H9 (cell line): Measurements from ENCODE around the gene PTAR1. TPM values are rescaled to one million over a fixed set of nuclear protein-coding genes. Genes with fewer than 3 reads are reported as not detected.

ENCODE experiments used
- DNase-seq: peaks from one replicate; pipeline ENCODE4 v3.0.0-alpha.2; 2017
- H2AFZ ChIP-seq: one replicate; pipeline ENCODE4 v1.6.1; 2013; ENCODE audit warnings: mild to moderate bottlenecking, low read length, control low read depth, moderate library complexity
- H2AK5ac ChIP-seq: 2 replicates; pipeline ENCODE4 v1.6.1; 2013; ENCODE audit warnings: low read length, control low read depth, mixed read lengths; ENCODE audit not compliant: insufficient read length
- H2BK120ac ChIP-seq: one replicate; pipeline ENCODE4 v1.6.1; 2013; ENCODE audit warnings: low read depth, mild to moderate bottlenecking, low read length, control low read depth, inconsistent platforms; ENCODE audit not compliant: poor library complexity, severe bottlenecking
- H2BK12ac ChIP-seq: 2 replicates; pipeline ENCODE4 v1.6.1; 2013; ENCODE audit warnings: low read length, control low read depth, mixed read lengths, low read depth; ENCODE audit not compliant: insufficient read length
- H2BK15ac ChIP-seq: 2 replicates; pipeline ENCODE4 v1.6.1; 2013; ENCODE audit warnings: low read depth, low read length, control low read depth
- H2BK20ac ChIP-seq: one replicate; pipeline ENCODE4 v1.6.1; 2013; ENCODE audit warnings: low read depth, mild to moderate bottlenecking, low read length, control low read depth, inconsistent platforms; ENCODE audit not compliant: poor library complexity, severe bottlenecking
- H2BK5ac ChIP-seq: 2 replicates; pipeline ENCODE4 v1.6.1; 2013; ENCODE audit warnings: low read length, control low read depth, mixed read lengths; ENCODE audit not compliant: insufficient read length
- H3K14ac ChIP-seq: 2 replicates; pipeline ENCODE4 v1.6.1; 2013; ENCODE audit warnings: low read length, control low read depth; ENCODE audit not compliant: insufficient read depth
- H3K18ac ChIP-seq: 2 replicates; pipeline ENCODE4 v1.6.1; 2013; ENCODE audit warnings: low read depth, mild to moderate bottlenecking, mixed read lengths, low read length, control low read depth; ENCODE audit not compliant: insufficient read length
- H3K23ac ChIP-seq: 2 replicates; pipeline ENCODE4 v1.6.1; 2013; ENCODE audit warnings: low read length, control low read depth, mixed read lengths, low read depth; ENCODE audit not compliant: insufficient read length
- H3K23me2 ChIP-seq: 2 replicates; pipeline ENCODE4 v1.6.1; 2013; ENCODE audit warnings: low read depth, mild to moderate bottlenecking, mixed read lengths, low read length, control low read depth; ENCODE audit not compliant: insufficient read length, poor library complexity, severe bottlenecking
- H3K27ac ChIP-seq: 2 replicates; pipeline ENCODE4 v1.5.1; 2013; ENCODE audit warnings: low read length, control low read depth, mixed read lengths, low read depth; ENCODE audit not compliant: insufficient read length
- H3K27me3 ChIP-seq: 2 replicates; pipeline ENCODE4 v1.6.1; 2013; ENCODE audit warnings: low read length, control low read depth, inconsistent platforms; ENCODE audit not compliant: insufficient read depth
- H3K4ac ChIP-seq: 2 replicates; pipeline ENCODE4 v1.6.1; 2013; ENCODE audit warnings: low read depth, mild to moderate bottlenecking, control low read depth, inconsistent platforms, low read length, moderate library complexity
- H3K4me1 ChIP-seq: 2 replicates; pipeline ENCODE4 v1.6.1; 2013; ENCODE audit warnings: low read length, control low read depth, inconsistent platforms; ENCODE audit not compliant: insufficient read depth
- H3K4me2 ChIP-seq: 2 replicates; pipeline ENCODE4 v1.6.1; 2013; ENCODE audit warnings: low read length, control low read depth, mixed read lengths; ENCODE audit not compliant: insufficient read length, insufficient read depth
- H3K56ac ChIP-seq: 2 replicates; pipeline ENCODE4 v1.6.1; 2013; ENCODE audit warnings: low read depth, mild to moderate bottlenecking, mixed read lengths, low read length, control low read depth; ENCODE audit not compliant: insufficient read length
- H3K79me1 ChIP-seq: 2 replicates; pipeline ENCODE4 v1.6.1; 2013; ENCODE audit warnings: low read depth, mild to moderate bottlenecking, moderate library complexity, low read length, control low read depth, inconsistent platforms; ENCODE audit not compliant: insufficient read depth, poor library complexity, severe bottlenecking
- H3K79me2 ChIP-seq: 2 replicates; pipeline ENCODE4 v1.6.1; 2013; ENCODE audit warnings: low read length, control low read depth, inconsistent platforms; ENCODE audit not compliant: insufficient read depth
- H3K9ac ChIP-seq: 2 replicates; pipeline ENCODE4 v1.6.1; 2013; ENCODE audit warnings: low read length, control low read depth, mixed read lengths; ENCODE audit not compliant: insufficient read length; ENCODE audit errors: extremely low read depth
- H3K9me3 ChIP-seq: one replicate; pipeline ENCODE4 v1.6.1; 2013; ENCODE audit warnings: low read depth, low read length, inconsistent platforms; ENCODE audit not compliant: control insufficient read depth
- H3T11ph ChIP-seq: one replicate; pipeline ENCODE4 v1.6.1; 2013; ENCODE audit warnings: mild to moderate bottlenecking, low read length, control low read depth, inconsistent platforms
- H4K20me1 ChIP-seq: one replicate; pipeline ENCODE4 v1.6.1; 2013; ENCODE audit not compliant: control insufficient read depth, insufficient read length, insufficient read depth
- H4K5ac ChIP-seq: 2 replicates; pipeline ENCODE4 v1.6.1; 2013; ENCODE audit warnings: low read depth, mild to moderate bottlenecking, mixed read lengths, low read length, control low read depth; ENCODE audit not compliant: insufficient read length
- H4K8ac ChIP-seq: replicated peaks from 2 replicates; pipeline ENCODE4 v1.6.1; 2013; ENCODE audit warnings: low read length, control low read depth, mixed read lengths, low read depth; ENCODE audit not compliant: insufficient read length
- H4K91ac ChIP-seq: 2 replicates; pipeline ENCODE4 v1.6.1; 2013; ENCODE audit warnings: low read depth, mild to moderate bottlenecking, moderate library complexity, mixed read lengths, low read length, control low read depth; ENCODE audit not compliant: insufficient read length
- H3K27ac Mint-ChIP-seq, 3 experiments: 2 replicates in 2 of 3; 3 replicates in 1 of 3; pipeline ENCODE4 v1.8.0; 2020 to 2021; ENCODE audit warnings: mixed read lengths in 3 of 3, mild to moderate bottlenecking in 1 of 3, moderate library complexity in 1 of 3
- H3K27me3 Mint-ChIP-seq: 2 replicates; pipeline ENCODE4 v1.8.0; 2021; ENCODE audit warnings: low read depth, mild to moderate bottlenecking, moderate library complexity, mixed read lengths
- H3K36me3 Mint-ChIP-seq, 3 experiments: 2 replicates in 2 of 3; 3 replicates in 1 of 3; pipeline ENCODE4 v1.8.0; 2020 to 2021; ENCODE audit warnings: low read depth in 3 of 3, mixed read lengths in 3 of 3; ENCODE audit not compliant: insufficient read depth in 1 of 3
- H3K4me1 Mint-ChIP-seq, 2 experiments: 2 replicates each; pipeline ENCODE4 v1.8.0; 2020; ENCODE audit warnings: mixed read lengths in 2 of 2
- H3K4me3 Mint-ChIP-seq, 2 experiments: 2 replicates in 1 of 2; 3 replicates in 1 of 2; pipeline ENCODE4 v1.8.0; 2020 to 2021; ENCODE audit warnings: mild to moderate bottlenecking in 2 of 2, mixed read lengths in 2 of 2, moderate library complexity in 1 of 2
- H3K9me3 Mint-ChIP-seq, 2 experiments: 2 replicates in 1 of 2; 3 replicates in 1 of 2; pipeline ENCODE4 v1.8.0; 2020; ENCODE audit warnings: mild to moderate bottlenecking in 2 of 2, mixed read lengths in 2 of 2, moderate library complexity in 1 of 2
- CTCF ChIP-seq: fragments of 200-600 bp; sonication (generic); conservative IDR thresholded peaks from 3 replicates; pipeline ENCODE4 v1.8.0; 2021; ENCODE audit warnings: antibody characterized with exemption, mild to moderate bottlenecking
- WGBS: extraction: QIAGEN DNeasy Blood & Tissue Kit; methylation state at CpG from one replicate; pipeline ENCODE4 v1.1.7; 2013; ENCODE audit warnings: missing lambda C conversion rate, low lambda C conversion rate, mixed read lengths; ENCODE audit not compliant: insufficient read length; ENCODE audit errors: extremely low coverage; 5-methylcytosine and 5-hydroxymethylcytosine counted together
- total RNA-seq: library from RNA; stranded (reverse); gene quantifications from 2 replicates; pipeline ENCODE4 v1.2.1, GENCODE V29; 2021

The PTAR1 gene
- total RNA-seq, 1 experiment from 2014 or later, result 117 TPM

GRCh38 chr9:69678843-69679538 lies 80.8 kb downstream of the PTAR1 start:
- Histone ChIP-seq H2AK5ac (no peak overlapping the region), H2BK120ac (no peak overlapping the region), H2BK20ac (no peak overlapping the region), H3K9ac (no peak overlapping the region), H3K4me2 (no peak overlapping the region), H2BK12ac (no peak overlapping the region), H3K14ac (no peak overlapping the region), H3K9me3 (no peaks in the 10 kb centered on the region), H2AFZ (no peak overlapping the region), H3K56ac (no peak overlapping the region), H4K20me1 (no peaks in the 10 kb centered on the region), H4K91ac (no peak overlapping the region), H3K4ac (no peak overlapping the region), H2BK5ac (no peak overlapping the region), H4K5ac (no peak overlapping the region), H3K18ac (no peak overlapping the region), H3K27ac (no peak overlapping the region), H3K23me2 (no peaks in the 10 kb centered on the region), H3K79me2 (no peaks in the 10 kb centered on the region), H3T11ph (no peak overlapping the region), H3K79me1 (no peaks in the 10 kb centered on the region), H2BK15ac (no peak overlapping the region), H3K23ac (no peak overlapping the region), H3K4me1 (no peaks in the 10 kb centered on the region), H4K8ac (no peak overlapping the region), H3K27me3 (no peaks in the 10 kb centered on the region)
- no peak overlapping the region for H3K27ac Mint-ChIP-seq
- H3K27me3 Mint-ChIP-seq, result peaks cover under 1% of the 10 kb centered on the region; the same call in 1 of the 2 replicates
- no peak for TF ChIP-seq CTCF
- H3K4me1 Mint-ChIP-seq, result peaks cover 7 to 8% of the 10 kb centered on the region in 2 experiments
- WGBS, result no CpG with 5 or more reads among the region's 4 CpGs
- H3K9me3 Mint-ChIP-seq, result no peaks in the 10 kb centered on the region
- H3K36me3 Mint-ChIP-seq, result no peaks in the 10 kb centered on the region
- H3K4me3 Mint-ChIP-seq, result no peak overlapping the region
- no peak for DNase-seq
